SKM-1 (cell line): Measurements from ENCODE around the gene CX3CR1.
"Not testable (repeated sequence)": the region's sequence is repeated elsewhere in the genome, so short reads cannot be mapped to it uniquely, and the experiment has no call there.

Experiments
- DNase-seq: peaks from one replicate; lab custom pipeline; 2025; ENCODE audit not compliant: unreplicated experiment; lab: John Stamatoyannopoulos, UW

CX3CR1 gene, protein sequence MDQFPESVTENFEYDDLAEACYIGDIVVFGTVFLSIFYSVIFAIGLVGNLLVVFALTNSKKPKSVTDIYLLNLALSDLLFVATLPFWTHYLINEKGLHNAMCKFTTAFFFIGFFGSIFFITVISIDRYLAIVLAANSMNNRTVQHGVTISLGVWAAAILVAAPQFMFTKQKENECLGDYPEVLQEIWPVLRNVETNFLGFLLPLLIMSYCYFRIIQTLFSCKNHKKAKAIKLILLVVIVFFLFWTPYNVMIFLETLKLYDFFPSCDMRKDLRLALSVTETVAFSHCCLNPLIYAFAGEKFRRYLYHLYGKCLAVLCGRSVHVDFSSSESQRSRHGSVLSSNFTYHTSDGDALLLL

DNA sequence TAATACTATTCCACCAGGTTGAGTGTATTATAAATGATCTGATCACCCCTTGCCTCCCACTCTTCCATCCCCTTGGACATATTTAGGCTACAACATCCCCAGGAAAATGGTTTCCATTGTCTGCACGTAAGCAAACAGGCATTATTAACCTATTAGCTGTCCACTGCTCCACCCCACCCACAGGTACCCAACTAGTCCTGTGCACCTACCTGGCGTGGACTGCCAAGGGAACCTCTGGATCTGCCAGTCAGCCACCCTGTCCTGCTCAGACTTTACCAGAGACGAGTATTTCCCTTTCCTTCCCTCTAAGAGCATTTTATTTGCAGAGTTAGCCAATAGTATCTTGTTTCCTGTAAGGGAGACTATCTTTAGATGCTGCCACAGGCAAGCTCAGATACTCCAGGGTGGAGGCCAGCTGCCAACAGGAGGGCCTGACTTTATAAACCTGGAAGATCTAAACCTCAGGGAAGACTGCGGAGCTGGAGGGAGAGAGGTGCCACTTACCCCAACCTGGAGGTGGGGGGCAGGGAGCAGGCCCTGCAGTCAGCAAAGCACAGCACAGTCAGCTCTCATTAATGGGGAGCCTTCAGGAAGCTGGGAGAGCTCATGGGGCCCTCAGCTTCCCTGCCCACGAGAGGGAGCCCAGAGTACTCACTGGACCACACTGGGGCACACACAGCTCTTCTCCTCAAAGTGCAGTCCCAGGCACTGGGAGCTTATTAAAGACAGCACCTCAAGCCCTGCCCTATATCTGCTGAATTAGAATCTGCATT, at the start of gene CX3CR1:
CX3CR1 (minus strand) TSS at position 292 of the 773 bp plus-strand sequence. CDS start 13,527 bp downstream, outside the sequence.
- peak; percentile 70 for DNase-seq

DNA sequence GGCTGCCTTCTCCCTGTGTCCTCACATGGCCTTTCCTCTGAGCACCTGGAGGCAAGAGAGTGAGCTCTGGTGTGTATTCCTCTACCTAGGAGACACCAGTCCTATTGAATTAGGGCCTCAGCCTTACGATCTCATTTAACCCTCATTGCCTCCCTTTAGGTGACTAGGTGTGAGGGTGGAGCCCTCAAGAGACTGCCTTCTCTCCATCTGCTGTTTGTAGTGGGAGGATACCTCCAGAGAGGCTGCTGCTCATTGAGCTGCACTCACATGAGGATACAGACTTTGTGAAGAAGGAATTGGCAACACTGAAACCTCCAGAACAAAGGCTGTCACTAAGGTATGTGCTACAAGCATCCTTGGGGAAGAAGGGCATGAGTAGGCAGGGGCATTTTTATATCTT, 49.7 kb upstream of the CX3CR1 start, which contains the start of gene CCR8:
CCR8 (plus strand) TSS at position 217 of the 400 bp plus-strand sequence. CDS start 2,623 bp downstream, outside the sequence.
- no peak for DNase-seq

DNA sequence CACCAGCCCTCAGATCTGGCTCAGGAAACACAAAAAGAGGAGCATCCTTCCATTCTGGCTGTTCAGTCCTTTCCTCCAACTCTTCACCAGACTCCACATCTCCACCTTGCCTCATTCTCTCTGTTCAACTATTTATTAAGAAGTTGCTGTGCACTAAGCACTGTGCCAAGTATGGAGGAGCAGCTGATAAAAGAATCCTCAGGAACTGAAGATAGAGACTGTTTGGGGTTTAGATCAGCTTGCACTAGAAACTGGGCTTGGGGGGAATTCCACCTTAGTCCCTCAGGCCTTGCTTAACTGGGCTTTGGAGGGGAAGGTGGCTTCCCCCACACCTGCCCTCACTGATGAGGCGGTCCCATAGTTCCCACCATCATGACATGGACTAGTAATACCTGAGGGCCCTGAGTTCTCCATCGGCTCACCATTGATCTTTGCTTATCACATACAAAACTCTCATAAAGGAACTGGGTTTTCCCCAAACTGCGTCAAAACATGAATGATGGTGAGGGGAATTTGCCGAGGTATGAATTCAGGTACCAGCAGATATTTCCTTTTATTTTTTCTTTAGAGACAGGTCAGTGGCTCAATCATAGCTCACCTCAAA, 48.0 kb upstream of the CX3CR1 start:
- no peak for DNase-seq

DNA sequence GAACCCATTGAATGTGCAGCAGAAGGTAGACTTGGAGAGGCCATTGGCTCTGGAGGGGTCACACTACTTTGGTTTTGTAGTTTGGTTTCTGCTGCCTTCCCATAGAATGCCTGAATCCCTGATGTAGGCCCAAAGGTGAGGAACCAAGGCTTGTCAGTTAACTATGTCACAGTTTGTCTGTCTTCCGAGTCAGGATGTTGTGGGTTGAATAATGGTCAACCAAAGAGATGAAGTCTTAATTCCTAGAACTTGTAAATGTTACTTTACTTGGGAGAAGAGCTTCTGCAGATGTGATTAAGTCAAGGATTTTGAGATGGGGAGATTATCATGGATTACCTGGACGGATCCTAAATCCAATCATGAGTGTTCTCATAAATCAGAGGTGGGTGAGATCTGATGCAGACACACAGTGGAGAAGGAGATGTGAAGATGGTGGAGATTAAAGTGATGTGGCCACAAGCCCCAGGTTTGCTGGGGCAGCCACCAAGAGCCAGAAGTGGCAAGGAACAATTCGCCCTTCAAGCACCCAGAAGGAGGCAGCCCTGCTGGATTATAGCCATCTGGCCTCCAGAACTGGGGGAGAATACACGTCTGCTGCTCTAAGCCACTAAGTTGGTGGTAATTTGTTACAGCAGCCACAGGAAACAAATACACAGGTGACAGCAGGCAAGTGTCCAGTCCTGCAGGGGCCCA, 47.4 kb upstream of the CX3CR1 start:
- DNase-seq = no peak

DNA sequence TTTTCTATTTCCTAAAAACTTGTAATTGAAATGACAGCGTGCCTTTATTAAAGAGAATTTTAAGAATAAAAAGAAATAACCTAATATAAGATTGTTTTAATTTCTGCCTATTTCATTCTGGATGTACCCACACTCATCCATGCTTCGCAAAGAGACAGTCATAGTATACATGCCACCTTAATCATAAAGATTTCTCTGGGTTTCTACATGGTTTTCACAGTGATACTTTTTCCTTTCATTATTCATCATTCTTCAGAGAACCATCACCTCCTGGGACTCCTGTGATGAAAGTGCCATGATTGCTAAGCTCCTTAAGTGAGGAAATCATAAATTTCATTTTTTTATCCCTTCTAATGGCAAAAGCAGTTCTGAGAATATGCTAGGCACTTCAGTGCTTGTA, 45.4 kb upstream of the CX3CR1 start:
- no peak for DNase-seq

DNA sequence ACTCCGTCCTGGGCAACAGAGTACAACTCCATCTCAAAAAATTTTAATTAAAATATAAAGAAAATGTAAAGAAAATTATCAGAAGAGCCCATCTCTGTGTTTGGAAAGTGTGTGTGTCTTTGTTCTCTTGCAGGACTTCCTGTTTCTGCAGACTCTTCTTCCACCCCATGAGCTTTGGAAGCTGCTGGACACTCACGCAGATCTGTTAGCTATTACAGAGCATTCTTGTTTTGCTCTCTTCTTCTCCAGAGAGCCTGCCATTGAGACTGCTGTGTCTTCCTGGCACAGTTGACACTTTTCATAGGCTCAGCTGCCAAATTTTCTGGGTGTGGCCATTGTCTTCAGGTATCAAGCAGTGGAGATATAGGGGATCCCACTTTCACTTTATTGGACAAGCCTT, 43.7 kb upstream of the CX3CR1 start:
- DNase-seq = no peak

DNA sequence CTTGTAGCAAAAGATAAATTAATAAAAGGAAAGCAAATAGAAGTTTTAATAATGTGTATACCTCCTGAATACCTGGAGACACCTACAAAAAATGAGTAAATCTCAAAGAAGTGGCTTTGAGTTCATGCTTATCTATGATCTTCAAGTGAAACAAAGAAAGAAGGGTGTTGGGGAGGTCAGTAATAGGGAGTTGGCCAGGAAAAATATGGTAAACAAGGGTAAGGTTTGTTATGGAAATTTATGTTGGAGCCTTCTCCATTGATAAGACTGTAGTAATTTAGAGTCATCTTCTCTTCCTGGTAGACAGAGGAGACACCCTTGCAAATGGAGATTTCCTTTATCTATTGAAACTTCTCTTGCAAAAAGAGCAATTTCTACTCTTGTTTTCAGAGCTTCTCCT, 43.1 kb upstream of the CX3CR1 start:
- DNase-seq = no peak

DNA sequence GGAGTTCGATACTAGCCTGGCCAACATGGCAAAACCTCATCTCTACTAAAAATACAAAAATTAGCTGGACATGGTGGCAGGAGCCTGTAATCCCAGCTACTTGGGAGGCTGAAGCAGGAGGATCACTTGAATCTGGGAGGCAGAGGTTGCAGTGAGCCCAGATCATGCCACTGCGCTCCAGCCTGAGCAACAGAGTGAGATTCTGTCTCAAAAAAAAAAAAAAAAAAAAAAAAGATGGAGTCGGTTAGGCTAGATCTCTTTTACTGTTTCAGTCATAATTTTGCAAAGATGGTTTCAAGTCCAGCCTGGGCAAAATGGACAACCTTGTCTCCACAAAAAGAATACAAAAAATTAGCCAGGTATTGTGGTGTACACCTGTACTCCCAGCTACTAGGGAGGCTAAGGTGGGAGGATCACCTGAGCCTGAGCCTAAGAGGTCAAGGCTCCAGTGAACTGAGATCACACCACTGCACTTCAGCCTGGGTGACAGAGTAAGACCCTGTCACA, 42.4 kb upstream of the CX3CR1 start:
- DNase-seq = not testable (repeated sequence)

DNA sequence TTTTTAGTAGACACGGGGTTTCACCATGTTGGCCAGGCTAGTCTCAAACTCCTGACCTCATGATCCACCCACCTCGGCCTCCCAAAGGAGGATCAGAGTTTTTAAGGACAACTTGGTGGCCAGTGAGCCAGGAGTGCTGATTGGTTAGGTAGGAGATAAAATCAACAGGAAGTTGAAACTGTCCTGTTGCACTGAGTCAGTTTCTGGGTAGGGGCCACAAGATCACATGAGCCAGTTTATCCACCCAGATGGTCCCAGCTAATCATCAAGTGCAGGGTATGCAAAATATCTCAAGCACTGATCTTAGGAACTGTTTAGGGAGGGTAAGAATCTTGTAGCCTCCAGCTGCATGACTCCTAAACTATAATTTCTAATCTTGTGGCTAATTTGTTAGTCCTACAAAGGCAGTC, 41.7 kb upstream of the CX3CR1 start:
- DNase-seq = not testable (repeated sequence)

DNA sequence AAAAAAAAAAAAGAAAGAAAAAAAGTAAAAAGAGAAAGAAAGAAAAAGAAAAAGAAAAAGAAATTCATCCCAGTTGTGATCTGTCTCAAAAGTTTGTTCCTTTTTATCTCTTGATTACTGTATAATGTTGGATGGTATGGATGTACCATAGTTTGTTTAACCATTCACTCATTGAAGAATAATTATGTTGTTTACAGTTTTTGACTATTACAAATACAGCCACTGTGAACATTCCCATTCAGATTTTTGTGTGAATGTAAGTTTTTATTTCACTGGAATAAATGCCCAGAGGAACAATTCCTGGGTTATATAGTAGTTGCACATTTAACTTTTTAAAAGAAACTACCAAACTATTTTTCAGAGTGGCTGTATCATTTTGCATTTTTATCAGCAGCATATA, 39.4 kb upstream of the CX3CR1 start:
- DNase-seq = no peak

DNA sequence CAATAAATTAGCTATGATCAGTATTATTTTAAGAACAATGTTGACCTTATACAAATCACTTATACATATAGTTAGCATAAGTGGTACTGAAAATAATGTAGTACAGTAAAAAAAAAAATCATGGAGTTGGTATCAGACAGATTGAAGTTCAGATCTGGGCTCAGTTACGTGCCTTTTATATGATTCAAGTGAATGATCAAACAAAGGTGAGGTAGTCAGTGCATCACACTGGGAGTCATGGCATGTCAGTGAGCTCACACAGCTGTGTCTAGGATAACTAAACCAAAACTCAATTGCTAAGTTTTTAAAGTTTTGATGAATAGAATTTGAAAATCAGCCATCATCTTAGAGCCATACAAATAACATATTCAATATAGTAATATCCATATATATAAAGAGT, 38.5 kb upstream of the CX3CR1 start:
- no peak for DNase-seq

DNA sequence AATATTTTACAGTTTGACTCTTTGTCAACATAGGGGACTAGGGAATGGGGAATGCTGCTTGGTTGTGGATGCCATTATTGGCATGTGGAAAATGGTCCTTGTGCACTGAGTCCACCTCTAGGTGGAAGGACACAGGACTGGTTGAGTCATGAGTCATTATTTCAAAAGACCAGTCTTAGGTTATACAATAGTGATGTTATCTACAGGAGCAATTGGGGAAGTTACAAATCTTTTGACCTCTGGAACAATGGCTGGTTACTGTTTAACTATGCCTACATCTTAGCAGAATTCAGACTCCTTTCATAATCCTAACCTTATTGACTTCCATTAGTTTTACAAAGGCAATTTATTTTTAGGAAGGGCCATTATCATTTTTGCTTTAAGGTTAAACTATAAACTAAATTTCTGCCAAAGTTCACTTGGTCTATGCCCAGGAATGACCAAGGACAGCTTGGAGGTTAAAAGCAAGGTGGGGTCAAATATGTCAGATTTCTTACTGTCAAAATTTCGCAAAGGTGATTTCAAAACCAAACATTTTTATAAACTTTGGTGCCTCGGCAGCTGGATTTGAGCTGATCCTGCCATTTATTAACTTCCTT, 37.8 kb upstream of the CX3CR1 start:
- peak; percentile 87 for DNase-seq

DNA sequence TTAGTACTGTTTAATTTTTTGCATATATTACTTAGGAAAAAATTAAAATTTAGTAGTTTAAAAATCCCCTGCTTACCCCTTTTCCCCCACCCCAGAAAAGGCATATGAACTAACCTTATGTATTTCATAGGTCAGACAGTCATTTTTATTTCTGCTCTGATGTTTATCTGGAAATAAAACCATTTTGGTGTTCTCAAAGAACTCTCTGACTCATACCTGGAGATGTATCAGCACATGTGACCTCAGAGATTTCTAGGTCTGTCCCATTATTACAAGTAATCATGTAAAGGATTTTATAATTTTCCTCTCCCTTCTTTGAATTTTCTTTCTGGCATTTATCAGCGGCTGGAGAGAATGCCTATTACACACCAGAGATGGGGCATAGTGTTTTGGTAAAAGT, 35.6 kb upstream of the CX3CR1 start:
- DNase-seq = no peak

DNA sequence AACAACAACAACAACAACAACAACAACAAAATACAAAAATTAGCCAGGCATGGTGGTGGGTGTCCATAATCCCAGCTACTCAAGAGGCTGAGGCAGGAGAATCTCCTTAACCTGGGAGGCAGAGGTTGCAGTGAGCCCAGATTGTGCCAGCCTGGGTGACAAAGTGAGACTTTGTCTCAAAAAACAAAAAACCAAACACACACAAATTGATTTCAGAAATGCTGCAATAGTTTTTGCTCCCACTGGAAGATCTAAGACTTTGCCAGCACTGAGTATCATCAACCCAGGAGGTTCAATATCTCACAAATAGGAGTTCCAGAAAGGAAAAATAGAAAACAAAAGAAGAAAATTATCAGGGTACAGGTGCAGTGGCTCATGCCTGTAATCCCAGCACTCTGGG, 33.5 kb upstream of the CX3CR1 start:
- DNase-seq = no peak

DNA sequence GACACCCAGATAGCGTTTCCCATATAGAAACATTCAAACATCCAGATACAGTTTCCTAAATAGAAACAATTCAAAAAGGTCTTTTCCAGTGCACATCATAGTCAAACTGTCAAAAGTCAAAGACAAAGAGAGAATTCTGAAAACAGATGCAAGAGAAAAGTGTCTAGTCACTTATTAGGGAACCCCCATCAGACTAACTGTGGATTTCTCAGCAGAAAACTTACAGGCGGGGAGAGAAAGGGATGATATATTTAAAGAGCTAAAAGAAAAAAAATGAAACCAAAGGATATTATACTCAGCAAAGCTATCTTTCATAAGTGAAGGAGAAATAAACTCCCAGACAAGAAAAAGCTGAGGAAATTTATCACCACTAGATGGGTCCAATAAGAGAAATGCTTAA, 22.3 kb upstream of the CX3CR1 start:
- DNase-seq = no peak

DNA sequence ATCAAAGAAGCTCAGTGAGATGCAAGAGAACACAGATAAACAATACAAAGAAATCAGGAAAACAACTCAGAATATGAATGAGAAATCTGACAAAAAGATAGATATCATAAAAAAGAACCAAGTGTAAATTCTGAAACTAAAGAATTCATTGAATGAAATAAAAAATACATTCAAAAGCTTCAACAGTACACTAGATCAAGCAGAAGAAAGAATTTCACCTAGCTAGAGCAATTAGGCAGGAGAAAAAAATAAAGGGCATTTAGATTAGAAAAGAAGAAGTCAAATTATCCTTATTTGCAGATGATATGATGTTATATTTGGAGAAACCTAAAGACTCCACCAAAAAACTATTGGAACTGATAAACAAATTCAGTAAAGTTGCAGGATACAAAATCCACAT, 19.4 kb upstream of the CX3CR1 start:
- DNase-seq = no peak

DNA sequence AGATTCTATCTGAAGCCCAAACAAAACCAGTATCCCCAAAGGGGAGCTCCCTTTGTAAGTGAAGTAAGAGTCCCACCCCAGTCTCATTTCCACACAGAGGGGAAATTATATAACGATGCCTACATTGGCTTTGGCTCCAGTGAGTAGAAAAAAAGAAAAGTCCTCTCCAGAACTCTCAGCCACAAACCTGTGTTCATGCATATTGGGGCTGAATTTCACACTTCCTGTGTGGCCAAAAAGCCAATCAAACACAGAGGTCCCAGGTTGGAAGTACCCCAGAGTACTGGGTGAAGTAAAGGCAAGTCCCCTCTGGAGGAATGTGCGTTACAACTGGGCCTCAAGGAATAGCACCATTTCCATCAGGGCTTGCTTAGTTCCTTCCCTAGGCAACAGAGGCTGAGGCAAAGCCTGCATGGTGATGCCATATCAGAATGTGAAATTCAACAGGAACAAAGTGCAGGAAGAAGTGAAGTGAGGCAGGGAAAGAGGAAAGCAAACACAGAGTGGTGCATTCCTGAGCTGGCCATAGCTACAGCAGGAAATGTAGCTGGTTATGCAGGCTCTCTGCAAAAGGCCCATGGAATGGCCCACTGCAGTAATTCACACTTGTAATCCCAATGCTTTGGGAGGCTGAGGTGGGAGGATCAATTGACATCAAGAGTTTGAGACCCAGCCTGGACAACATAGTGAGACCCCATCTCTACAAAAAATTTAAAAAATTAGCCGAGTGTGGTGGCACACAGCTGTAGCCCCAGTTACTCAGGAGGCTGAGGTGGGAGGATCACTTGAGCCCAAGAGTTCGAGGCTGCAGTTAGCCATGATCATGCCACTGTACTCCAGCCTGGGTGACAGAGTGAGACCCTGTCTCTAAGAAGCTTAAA, 16.6 kb upstream of the CX3CR1 start:
- DNase-seq = no peak

DNA sequence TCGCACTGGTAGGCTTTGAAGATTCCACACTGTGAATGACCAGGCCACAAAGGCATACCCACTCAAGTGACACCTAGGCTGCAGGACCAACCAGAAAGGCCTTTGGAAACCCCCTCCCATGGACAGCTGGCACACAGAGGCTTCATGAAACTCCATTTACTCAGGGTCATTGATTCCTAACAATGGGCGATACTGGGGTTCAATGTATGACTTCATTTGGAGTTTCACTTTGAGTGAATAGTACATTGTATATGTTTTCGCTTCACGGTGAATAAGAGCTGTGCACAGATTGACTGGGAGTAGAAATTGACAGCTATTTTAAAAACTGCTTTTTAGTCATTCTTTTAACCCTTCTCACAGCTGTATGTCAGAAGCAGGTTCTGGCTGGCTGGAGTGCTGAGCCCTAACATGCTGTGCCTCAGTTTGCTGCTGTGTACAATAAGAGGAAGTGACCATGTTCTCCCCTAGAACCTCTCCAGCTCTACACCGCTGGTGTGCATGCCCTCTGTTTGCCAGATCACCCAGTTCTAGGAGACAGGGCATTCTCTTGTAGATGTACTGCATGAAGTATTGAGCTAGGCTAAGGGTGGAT, 15.4 kb upstream of the CX3CR1 start:
- DNase-seq = no peak

DNA sequence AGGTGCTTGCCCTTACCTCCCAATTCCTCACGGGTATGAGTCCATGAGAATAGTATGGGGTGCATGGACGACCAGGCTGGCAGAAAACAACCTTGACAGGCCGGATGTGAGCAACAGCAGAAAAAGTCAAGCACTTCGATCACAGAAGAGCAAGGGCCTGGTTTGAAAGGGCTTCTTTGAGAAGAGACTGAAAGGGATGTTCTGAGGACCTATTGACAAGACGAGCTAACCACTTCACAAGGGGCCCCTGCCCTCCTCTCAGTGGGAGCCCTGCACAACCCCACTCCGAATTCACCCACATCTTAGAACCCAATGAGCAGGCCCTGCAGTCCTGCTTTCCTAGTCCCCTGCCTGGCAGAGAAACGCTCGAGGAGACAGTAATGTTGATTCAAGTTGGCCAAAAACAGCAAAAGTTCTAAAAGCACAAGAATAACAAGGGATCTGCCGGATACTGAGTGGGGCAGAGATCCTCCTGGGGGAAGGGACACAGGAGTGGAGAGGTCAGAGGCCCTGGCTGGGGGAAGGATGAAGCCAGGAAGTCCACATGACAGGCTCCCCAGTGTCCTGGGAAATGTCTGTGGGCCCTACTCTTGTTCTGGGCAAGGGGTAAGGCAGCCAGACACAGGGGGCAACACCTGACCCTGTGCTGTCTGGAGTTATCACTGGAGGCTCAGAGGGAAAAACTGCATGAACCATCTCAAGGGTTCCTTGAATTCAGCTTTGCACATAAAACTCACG, 14.8 kb upstream of the CX3CR1 start:
- no peak for DNase-seq
